Caco-2 (cell line): ENCODE data around the gene NTRK1. TPM values are rescaled to one million over a fixed set of nuclear protein-coding genes. Genes with fewer than 3 reads are reported as not detected.

Source experiments
- BruUV-seq: library from RNA; stranded (reverse); fragments of 400-500 nt; replicated peaks from 2 replicates; lab custom pipeline; 2021; lab: Mats Ljungman, UMichigan
- CTCF ChIA-PET: fragments of 300-600 bp; sonication (Branson Sonifier 250); formaldehyde crosslinking; loops from one replicate; lab custom pipeline; 2022; ENCODE audit warnings: antibody characterized with exemption; lab: Charles Lee
- POLR2A ChIA-PET: fragments of 300-600 bp; sonication (Branson Sonifier 250); formaldehyde crosslinking; loops from one replicate; lab custom pipeline; 2022; ENCODE audit warnings: antibody characterized with exemption; lab: Charles Lee
- DNase-seq, 2 experiments: peaks; one replicate each; pipeline versions ENCODE4 v3.0.0 to v3.0.0-alpha.2; 2020 to 2022
- H3K27me3 ChIP-seq: replicated peaks from 2 replicates; pipeline ENCODE4 v1.6.0; 2011; ENCODE audit warnings: low read length; ENCODE audit not compliant: control insufficient read depth, insufficient read depth
- H3K36me3 ChIP-seq: 2 replicates; pipeline ENCODE4 v1.5.1; 2011; ENCODE audit warnings: low read length; ENCODE audit not compliant: control insufficient read depth, insufficient read depth
- H3K4me1 ChIP-seq: fragments of 250-450 bp; sonication (Bioruptor Pico); 2 replicates; pipeline ENCODE4 v1.5.1; 2020; ENCODE audit warnings: mild to moderate bottlenecking
- H3K4me3 ChIP-seq: 2 replicates; pipeline ENCODE4 v1.5.1; 2011; ENCODE audit warnings: low read depth, mild to moderate bottlenecking, control low read depth, low read length
- H3K9me3 ChIP-seq: fragments of 250-450 bp; sonication (Bioruptor Pico); 2 replicates; pipeline ENCODE4 v1.5.1; 2020; ENCODE audit warnings: mild to moderate bottlenecking, moderate library complexity
- H3K27ac Mint-ChIP-seq: one replicate; pipeline ENCODE4 v1.8.0; 2022; ENCODE audit warnings: mixed read lengths; ENCODE audit not compliant: unreplicated experiment
- H3K27me3 Mint-ChIP-seq: one replicate; pipeline ENCODE4 v1.8.0; 2022; ENCODE audit warnings: mixed read lengths; ENCODE audit not compliant: insufficient read depth, unreplicated experiment
- H3K36me3 Mint-ChIP-seq: one replicate; pipeline ENCODE4 v1.8.0; 2022; ENCODE audit warnings: mild to moderate bottlenecking, mixed read lengths; ENCODE audit not compliant: insufficient read depth, unreplicated experiment
- H3K4me1 Mint-ChIP-seq: one replicate; pipeline ENCODE4 v1.8.0; 2022; ENCODE audit warnings: low read depth, mixed read lengths; ENCODE audit not compliant: unreplicated experiment
- H3K4me3 Mint-ChIP-seq: one replicate; pipeline ENCODE4 v1.8.0; 2022; ENCODE audit warnings: mild to moderate bottlenecking, moderate library complexity, mixed read lengths; ENCODE audit not compliant: unreplicated experiment
- H3K9me3 Mint-ChIP-seq: one replicate; pipeline ENCODE4 v1.8.0; 2022; ENCODE audit warnings: mixed read lengths; ENCODE audit not compliant: unreplicated experiment
- intact Hi-C: fragments of 100-400 bp; cut with micrococcal nuclease; formaldehyde crosslinking; loops from one replicate; pipeline ENCODE4 v1.10.0; 2022; ENCODE audit not compliant: unreplicated experiment
- total RNA-seq: library from RNA; stranded (reverse); gene quantifications from 2 replicates; pipeline ENCODE4 v1.2.3, GENCODE V29; 2022
- TF ChIP-seq, protein P1 (sequence below), 2 experiments: fragments of 200-600 bp in 1 of 2; IDR thresholded peaks; 1 replicate in 1 of 2; 2 replicates in 1 of 2; pipeline versions ENCODE4 v1.5.1 to v1.8.0; 2011 to 2022; ENCODE audit warnings: antibody characterized with exemption in 1 of 2, control low read depth in 1 of 2, inconsistent platforms in 1 of 2, low read depth in 1 of 2, low read length in 1 of 2, mild to moderate bottlenecking in 1 of 2, moderate library complexity in 1 of 2; ENCODE audit not compliant: insufficient read depth in 1 of 2, severe bottlenecking in 1 of 2, unreplicated experiment in 1 of 2

NTRK1 gene
- total RNA-seq, 1 experiment from 2014 or later: not detected

DNA sequence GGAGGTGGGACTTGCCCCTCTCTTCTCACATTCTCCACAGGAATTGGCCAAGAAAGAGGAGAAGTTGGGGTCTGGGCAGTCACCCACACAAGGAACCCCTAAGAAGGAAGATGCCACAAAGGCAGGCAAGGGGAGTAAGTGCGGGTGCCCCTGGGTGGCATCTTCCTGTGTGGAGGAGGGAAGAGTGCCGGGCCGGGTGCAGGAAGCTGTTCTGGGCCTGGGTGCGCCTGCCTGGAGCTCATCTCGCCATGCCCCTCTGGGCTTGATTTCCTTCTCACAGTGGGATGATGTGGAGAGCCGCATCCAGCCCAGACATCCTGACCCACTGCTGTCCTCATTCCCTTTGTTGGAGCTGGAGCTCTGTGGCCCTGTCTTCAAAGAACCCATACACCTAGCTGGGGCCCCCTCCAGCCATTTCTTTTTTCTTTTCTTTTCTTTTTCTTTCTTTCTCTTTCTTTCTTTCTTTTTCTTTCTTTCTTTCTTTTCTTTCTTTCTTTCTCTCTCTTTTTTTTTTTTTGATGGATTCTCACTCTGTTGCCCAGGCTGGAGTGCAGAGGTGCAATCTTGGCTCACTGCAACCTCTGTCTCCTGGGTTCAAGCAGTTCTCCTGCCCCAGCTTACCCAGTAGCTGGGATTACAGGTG lies 69.1 kb downstream of the NTRK1 start:
- H3K4me1 ChIP-seq: no peaks in the 10 kb centered on the region
- H3K36me3 ChIP-seq: no peaks in the 10 kb centered on the region
- no peak overlapping the region for H3K27ac Mint-ChIP-seq
- TF ChIP-seq, protein P1, sequence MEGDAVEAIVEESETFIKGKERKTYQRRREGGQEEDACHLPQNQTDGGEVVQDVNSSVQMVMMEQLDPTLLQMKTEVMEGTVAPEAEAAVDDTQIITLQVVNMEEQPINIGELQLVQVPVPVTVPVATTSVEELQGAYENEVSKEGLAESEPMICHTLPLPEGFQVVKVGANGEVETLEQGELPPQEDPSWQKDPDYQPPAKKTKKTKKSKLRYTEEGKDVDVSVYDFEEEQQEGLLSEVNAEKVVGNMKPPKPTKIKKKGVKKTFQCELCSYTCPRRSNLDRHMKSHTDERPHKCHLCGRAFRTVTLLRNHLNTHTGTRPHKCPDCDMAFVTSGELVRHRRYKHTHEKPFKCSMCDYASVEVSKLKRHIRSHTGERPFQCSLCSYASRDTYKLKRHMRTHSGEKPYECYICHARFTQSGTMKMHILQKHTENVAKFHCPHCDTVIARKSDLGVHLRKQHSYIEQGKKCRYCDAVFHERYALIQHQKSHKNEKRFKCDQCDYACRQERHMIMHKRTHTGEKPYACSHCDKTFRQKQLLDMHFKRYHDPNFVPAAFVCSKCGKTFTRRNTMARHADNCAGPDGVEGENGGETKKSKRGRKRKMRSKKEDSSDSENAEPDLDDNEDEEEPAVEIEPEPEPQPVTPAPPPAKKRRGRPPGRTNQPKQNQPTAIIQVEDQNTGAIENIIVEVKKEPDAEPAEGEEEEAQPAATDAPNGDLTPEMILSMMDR (IDR thresholded peaks at IDR 0.05; ENCODE audit: insufficient read depth in 1 of 2, low read depth in 1 of 2, low read length in 1 of 2, severe bottlenecking in 1 of 2, unreplicated experiment in 1 of 2): no peak
- ChIA-PET POLR2A (interaction anchor here (0.7 kb wide), 1 partner anchor 113 kb away, joined by 5 read pairs; no protein-coding TSS in a partner anchor), CTCF (interaction anchor here (0.7 kb wide), 1 partner anchor 317 kb away, joined by 4 read pairs; no protein-coding TSS in a partner anchor)
- H3K4me3 ChIP-seq: no peak overlapping the region
- H3K27me3 Mint-ChIP-seq: peaks cover 29% of the 10 kb centered on the region
- DNase-seq: no peak
- H3K36me3 Mint-ChIP-seq: peaks cover 34% of the 10 kb centered on the region
- H3K4me3 Mint-ChIP-seq: no peak overlapping the region
- intact Hi-C loops: loop anchor here (10.0 kb wide), 1 partner anchor 145 kb away; no protein-coding TSS in a partner anchor
- no peaks in the 10 kb centered on the region for H3K9me3 ChIP-seq
- no peaks in the 10 kb centered on the region for H3K27me3 ChIP-seq
- BruUV-seq: no TSS peak
- H3K9me3 Mint-ChIP-seq: no peaks in the 10 kb centered on the region
- peaks cover 6% of the 10 kb centered on the region for H3K4me1 Mint-ChIP-seq

GRCh38 chr1:156930483-156930882 lies 69.8 kb downstream of the NTRK1 start:
- Histone ChIP-seq H3K36me3 (no peaks in the 10 kb centered on the region), H3K9me3 (no peaks in the 10 kb centered on the region), H3K27me3 (no peaks in the 10 kb centered on the region), H3K4me1 (no peaks in the 10 kb centered on the region), H3K4me3 (no peak overlapping the region)
- Mint-ChIP-seq H3K27me3 (peaks cover 25% of the 10 kb centered on the region), H3K9me3 (no peaks in the 10 kb centered on the region), H3K4me3 (no peak overlapping the region), H3K27ac (peak overlapping the region; percentile 2), H3K4me1 (peaks cover 6% of the 10 kb centered on the region), H3K36me3 (peaks cover 34% of the 10 kb centered on the region)
- TF ChIP-seq, protein P1 (IDR thresholded peaks at IDR 0.05; ENCODE audit: insufficient read depth in 1 of 2, low read depth in 1 of 2, low read length in 1 of 2, severe bottlenecking in 1 of 2, unreplicated experiment in 1 of 2): no peak
- BruUV-seq: no TSS peak
- intact Hi-C loops: no loop called here
- POLR2A ChIA-PET: no interaction called here
- CTCF ChIA-PET: interaction anchor here (0.7 kb wide), 1 partner anchor 318 kb away, joined by 4 read pairs; no protein-coding TSS in a partner anchor
- no peak for DNase-seq

Other genes with a start within 250 kb of the NTRK1 start
- not detected in 2 replicates for gene HAPLN2, start 241.4 kb upstream of the NTRK1 start, total RNA-seq
- gene BCAN, start 218.7 kb upstream of the NTRK1 start, total RNA-seq: not detected in 2 replicates
- 18.0 and 22.7 TPM in 2 replicates for gene NES, start 183.5 kb upstream of the NTRK1 start, total RNA-seq
- 27.1 and 30.6 TPM in 2 replicates for gene CRABP2, start 155.3 kb upstream of the NTRK1 start, total RNA-seq
- gene METTL25B, start 132.4 kb upstream of the NTRK1 start, total RNA-seq: 26.6 and 27.6 TPM in 2 replicates
- gene ISG20L2, start 132.1 kb upstream of the NTRK1 start, total RNA-seq: 42.3 and 44.1 TPM in 2 replicates
- 52.6 and 54.2 TPM in 2 replicates for gene MRPL24, start 119.8 kb upstream of the NTRK1 start, total RNA-seq
- gene HDGF, start 109.2 kb upstream of the NTRK1 start, total RNA-seq: 414 and 431 TPM in 2 replicates
- gene PRCC, start 93.3 kb upstream of the NTRK1 start, total RNA-seq: 94.4 and 101 TPM in 2 replicates
- gene SH2D2A, start 44.0 kb upstream of the NTRK1 start, total RNA-seq: 5.5 and 6.5 TPM in 2 replicates
- gene INSRR, start 1.7 kb upstream of the NTRK1 start, total RNA-seq: not detected in 2 replicates
- 0.18 and 0.39 TPM in 2 replicates for gene PEAR1, start 32.9 kb downstream of the NTRK1 start, total RNA-seq
- not detected in 2 replicates for gene LRRC71, start 59.8 kb downstream of the NTRK1 start, total RNA-seq
- 45.5 and 47.3 TPM in 2 replicates for gene ARHGEF11, start 184.9 kb downstream of the NTRK1 start, total RNA-seq
- not detected in 2 replicates for gene ETV3L, start 238.9 kb downstream of the NTRK1 start, total RNA-seq